PC-9 (cell line): ENCODE results near the gene HHEX.

Experiments used
- CTCF ChIP-seq: fragments of 200-600 bp; sonication (generic); conservative IDR thresholded peaks from 2 replicates; pipeline ENCODE4 v1.6.1; 2017; ENCODE audit warnings: mixed run types, antibody characterized with exemption, mild to moderate bottlenecking, moderate library complexity
- EZH2 ChIP-seq: fragments of 200-600 bp; sonication (generic); IDR thresholded peaks from 2 replicates; pipeline ENCODE4 v1.8.0; 2017; ENCODE audit warnings: antibody characterized with exemption, low read depth

DNA sequence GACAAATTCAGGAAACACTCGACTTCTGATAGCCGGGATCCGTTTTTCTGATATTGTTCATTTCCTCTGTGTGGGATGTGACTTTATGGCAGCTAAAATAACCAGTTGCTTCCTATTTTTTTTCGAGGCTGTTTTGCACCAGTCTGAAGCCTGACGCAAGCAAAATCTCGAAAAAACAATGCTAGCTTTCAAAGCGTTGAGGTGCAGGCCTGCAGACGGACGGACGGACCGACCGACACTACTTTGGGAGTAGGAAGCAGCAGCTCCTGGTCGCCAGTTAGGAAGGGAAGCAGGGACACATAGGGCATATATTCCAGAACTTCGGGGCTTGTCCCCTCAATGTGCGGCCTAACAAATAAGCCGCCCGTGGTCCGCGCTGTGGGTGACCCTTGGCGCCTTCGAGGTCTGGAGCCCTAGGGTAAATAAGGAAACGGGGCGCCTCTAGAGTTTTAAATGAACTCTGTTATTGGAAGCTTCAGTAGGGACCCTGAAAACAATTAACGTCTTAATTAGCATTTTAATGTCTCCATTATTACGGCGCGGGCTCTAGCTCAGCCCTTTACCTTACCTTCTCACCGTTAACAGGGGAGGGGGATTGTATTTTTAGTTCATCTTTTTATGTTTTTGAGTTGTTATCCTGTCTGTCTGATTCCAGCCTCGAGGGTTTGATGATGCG lies 1.3 kb downstream of the HHEX start:
- TF ChIP-seq CTCF (no peak), EZH2 (no peak)
